Tibial nerve (tissue), 4 donors: Measurements from ENCODE around the gene SMYD3.

Experiments
- EP300 ChIP-seq, 2 donors: sonication (generic); formaldehyde crosslinking; IDR thresholded peaks; one replicate each; pipeline ENCODE4 v1.6.1; 2017; ENCODE audit warnings: antibody characterized with exemption in 2 of 2, mild to moderate bottlenecking in 1 of 2
- TF ChIP-seq, protein P1 (sequence below), 5 experiments: fragments of 200-600 bp in 3 of 5; fragments of 450-650 bp in 2 of 5; sonication (generic) in 3 of 5; IDR thresholded peaks; one replicate each; pipeline ENCODE4 v1.5.1; 2016 to 2019; ENCODE audit warnings: antibody characterized with exemption in 5 of 5, mild to moderate bottlenecking in 3 of 5, moderate library complexity in 2 of 5

DNA sequence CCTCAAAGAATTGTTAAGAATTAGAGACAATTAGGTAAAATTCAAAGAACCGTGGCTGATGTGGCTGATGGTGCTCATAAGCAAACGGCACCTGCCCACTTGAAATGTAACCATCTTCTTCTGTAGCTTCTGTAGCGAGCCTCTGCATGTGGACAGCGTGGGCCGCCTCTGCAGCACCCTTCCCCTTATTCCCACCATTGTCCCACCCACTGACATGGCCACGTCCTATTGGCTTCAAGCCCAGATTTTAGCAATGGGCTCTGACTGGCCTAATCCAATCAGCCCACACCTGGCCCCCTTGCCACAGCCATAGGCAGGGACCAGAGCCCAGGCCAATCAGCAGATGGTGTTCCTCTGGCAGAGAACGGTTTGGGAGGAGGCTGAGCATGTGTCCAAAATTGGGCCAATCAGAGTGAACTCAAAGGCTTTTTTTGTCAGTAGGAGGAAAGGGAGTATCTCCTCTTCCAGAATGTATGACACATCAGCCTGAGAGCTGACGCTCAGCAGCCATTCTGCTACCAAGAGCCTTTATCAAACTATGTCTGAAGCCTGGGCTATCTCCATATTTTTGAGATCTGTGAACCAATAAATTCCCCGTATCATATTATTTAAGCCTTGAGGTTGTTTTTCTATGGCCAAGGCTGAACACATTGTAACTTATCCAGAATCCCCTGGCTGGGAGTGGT, 518.5 kb downstream of the SMYD3 start:
- TF ChIP-seq, protein P1, sequence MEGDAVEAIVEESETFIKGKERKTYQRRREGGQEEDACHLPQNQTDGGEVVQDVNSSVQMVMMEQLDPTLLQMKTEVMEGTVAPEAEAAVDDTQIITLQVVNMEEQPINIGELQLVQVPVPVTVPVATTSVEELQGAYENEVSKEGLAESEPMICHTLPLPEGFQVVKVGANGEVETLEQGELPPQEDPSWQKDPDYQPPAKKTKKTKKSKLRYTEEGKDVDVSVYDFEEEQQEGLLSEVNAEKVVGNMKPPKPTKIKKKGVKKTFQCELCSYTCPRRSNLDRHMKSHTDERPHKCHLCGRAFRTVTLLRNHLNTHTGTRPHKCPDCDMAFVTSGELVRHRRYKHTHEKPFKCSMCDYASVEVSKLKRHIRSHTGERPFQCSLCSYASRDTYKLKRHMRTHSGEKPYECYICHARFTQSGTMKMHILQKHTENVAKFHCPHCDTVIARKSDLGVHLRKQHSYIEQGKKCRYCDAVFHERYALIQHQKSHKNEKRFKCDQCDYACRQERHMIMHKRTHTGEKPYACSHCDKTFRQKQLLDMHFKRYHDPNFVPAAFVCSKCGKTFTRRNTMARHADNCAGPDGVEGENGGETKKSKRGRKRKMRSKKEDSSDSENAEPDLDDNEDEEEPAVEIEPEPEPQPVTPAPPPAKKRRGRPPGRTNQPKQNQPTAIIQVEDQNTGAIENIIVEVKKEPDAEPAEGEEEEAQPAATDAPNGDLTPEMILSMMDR (IDR thresholded peaks at IDR 0.05) = no peak
- TF ChIP-seq EP300 (IDR thresholded peaks at IDR 0.05) = no peak
